ENCODE data around the gene TARP.

The TARP gene

DNA sequence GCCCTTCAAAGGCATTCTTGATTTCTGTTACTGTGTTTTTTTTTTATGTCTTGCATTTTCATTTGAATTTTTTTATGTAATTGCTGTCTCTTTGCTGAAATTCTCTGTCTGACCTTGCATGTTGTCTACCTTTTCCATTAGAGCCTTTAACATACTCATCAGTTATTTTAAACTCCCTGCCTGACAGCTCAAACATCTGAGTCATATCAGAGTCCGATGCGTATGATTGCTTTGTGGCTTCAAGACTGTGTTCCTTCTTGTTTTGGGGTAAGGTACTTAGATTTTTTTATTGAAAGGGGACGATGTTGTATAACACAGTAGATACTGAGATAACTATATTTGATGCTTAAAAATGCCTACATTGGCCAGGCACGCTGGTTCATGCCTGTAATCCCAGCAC is 9.7 kb upstream of the TARP start:
- Histone ChIP-seq H3K4me1 (ENCODE audit: insufficient read depth, low read length, poor library complexity, severe bottlenecking) (no peaks in the 10 kb centered on the region), H3K9ac (ENCODE audit: low read depth, low read length, poor library complexity, severe bottlenecking) (no peak overlapping the region), H3K4me3 (ENCODE audit: low read length, poor library complexity, severe bottlenecking) (no peak overlapping the region), H3K9me2 (replicated peaks; ENCODE audit: low read depth, low read length) (no peaks in the 10 kb centered on the region), H3K9me3 (ENCODE audit: insufficient read depth, low read depth, low read length) (no peaks in the 10 kb centered on the region), H4K20me1 (ENCODE audit: insufficient read depth, low read length, poor library complexity, severe bottlenecking) (no peaks in the 10 kb centered on the region), H3K79me2 (ENCODE audit: insufficient read depth, low read length) (no peaks in the 10 kb centered on the region), H3K27me3 (ENCODE audit: insufficient read depth, low read length, poor library complexity, severe bottlenecking) (no peaks in the 10 kb centered on the region), H3K4me2 (ENCODE audit: low read depth, low read length, poor library complexity, severe bottlenecking) (no peak overlapping the region), H3F3A (ENCODE audit: low read depth) (no peaks in the 10 kb centered on the region), H2AFZ (ENCODE audit: low read length) (no peak overlapping the region), H3K36me3 (ENCODE audit: insufficient read depth, low read length) (no peaks in the 10 kb centered on the region)
- TF ChIP-seq EZH2phosphoT487 (IDR thresholded peaks at IDR 0.05; ENCODE audit: borderline replicate concordance), result no peak
- TF ChIP-seq, protein P1, sequence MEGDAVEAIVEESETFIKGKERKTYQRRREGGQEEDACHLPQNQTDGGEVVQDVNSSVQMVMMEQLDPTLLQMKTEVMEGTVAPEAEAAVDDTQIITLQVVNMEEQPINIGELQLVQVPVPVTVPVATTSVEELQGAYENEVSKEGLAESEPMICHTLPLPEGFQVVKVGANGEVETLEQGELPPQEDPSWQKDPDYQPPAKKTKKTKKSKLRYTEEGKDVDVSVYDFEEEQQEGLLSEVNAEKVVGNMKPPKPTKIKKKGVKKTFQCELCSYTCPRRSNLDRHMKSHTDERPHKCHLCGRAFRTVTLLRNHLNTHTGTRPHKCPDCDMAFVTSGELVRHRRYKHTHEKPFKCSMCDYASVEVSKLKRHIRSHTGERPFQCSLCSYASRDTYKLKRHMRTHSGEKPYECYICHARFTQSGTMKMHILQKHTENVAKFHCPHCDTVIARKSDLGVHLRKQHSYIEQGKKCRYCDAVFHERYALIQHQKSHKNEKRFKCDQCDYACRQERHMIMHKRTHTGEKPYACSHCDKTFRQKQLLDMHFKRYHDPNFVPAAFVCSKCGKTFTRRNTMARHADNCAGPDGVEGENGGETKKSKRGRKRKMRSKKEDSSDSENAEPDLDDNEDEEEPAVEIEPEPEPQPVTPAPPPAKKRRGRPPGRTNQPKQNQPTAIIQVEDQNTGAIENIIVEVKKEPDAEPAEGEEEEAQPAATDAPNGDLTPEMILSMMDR (conservative IDR thresholded peaks at IDR 0.05; ENCODE audit: low read length), result no peak

DNA sequence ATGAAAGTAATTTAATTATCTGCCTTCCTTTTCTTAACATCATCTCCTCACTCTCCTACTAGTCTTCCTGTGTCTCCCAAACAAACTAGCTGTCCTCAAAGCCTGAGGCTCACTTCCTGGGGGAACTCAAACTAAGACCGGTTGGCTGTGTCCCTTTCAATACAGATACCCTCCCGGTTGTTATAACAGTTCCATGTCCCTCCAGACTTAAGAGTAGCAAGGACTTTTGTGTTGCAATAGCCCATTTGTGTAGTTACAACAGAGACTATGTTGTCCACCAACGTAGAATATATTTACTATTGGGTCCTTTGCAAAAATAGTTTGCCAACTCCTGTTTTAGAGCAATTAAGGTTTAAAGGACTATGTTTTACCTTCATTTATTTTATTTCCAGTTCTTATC is 8.6 kb upstream of the TARP start:
- Histone ChIP-seq H3K4me3 (ENCODE audit: low read length, poor library complexity, severe bottlenecking) (no peak overlapping the region), H2AFZ (ENCODE audit: low read length) (no peak overlapping the region), H4K20me1 (ENCODE audit: insufficient read depth, low read length, poor library complexity, severe bottlenecking) (no peaks in the 10 kb centered on the region), H3F3A (ENCODE audit: low read depth) (no peaks in the 10 kb centered on the region), H3K4me1 (ENCODE audit: insufficient read depth, low read length, poor library complexity, severe bottlenecking) (no peaks in the 10 kb centered on the region), H3K79me2 (ENCODE audit: insufficient read depth, low read length) (no peaks in the 10 kb centered on the region), H3K9me3 (ENCODE audit: insufficient read depth, low read depth, low read length) (no peaks in the 10 kb centered on the region), H3K9ac (ENCODE audit: low read depth, low read length, poor library complexity, severe bottlenecking) (no peak overlapping the region), H3K9me2 (replicated peaks; ENCODE audit: low read depth, low read length) (no peaks in the 10 kb centered on the region), H3K4me2 (ENCODE audit: low read depth, low read length, poor library complexity, severe bottlenecking) (no peak overlapping the region), H3K36me3 (ENCODE audit: insufficient read depth, low read length) (no peaks in the 10 kb centered on the region), H3K27me3 (ENCODE audit: insufficient read depth, low read length, poor library complexity, severe bottlenecking) (no peaks in the 10 kb centered on the region)
- TF ChIP-seq, protein P1 (conservative IDR thresholded peaks at IDR 0.05; ENCODE audit: low read length), result no peak
- no peak for TF ChIP-seq EZH2phosphoT487 (IDR thresholded peaks at IDR 0.05; ENCODE audit: borderline replicate concordance)

DNA sequence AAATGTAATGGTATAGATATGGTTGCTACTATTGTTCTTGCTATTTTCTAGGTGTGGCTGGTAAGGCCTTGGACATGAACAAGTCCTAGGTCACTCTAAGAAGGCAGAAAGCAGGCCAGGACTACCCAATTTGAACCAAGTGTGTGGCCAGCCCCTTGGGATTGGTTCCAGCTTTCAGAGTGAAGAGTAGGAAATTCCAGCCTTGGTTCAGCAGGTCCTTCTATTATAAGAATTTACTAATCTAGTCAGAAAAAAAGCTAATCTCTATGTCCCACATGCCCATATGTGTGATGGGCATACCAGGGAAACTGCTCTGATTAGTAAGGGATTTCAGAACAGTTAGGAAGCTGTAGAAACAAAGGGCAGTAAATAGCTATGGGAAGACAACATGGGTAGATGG is 7.8 kb upstream of the TARP start:
- Histone ChIP-seq H3K36me3 (ENCODE audit: insufficient read depth, low read length) (no peaks in the 10 kb centered on the region), H3K27me3 (ENCODE audit: insufficient read depth, low read length, poor library complexity, severe bottlenecking) (no peaks in the 10 kb centered on the region), H3K79me2 (ENCODE audit: insufficient read depth, low read length) (no peaks in the 10 kb centered on the region), H3F3A (ENCODE audit: low read depth) (no peaks in the 10 kb centered on the region), H3K9me2 (replicated peaks; ENCODE audit: low read depth, low read length) (no peaks in the 10 kb centered on the region), H3K4me2 (ENCODE audit: low read depth, low read length, poor library complexity, severe bottlenecking) (no peak overlapping the region), H3K4me3 (ENCODE audit: low read length, poor library complexity, severe bottlenecking) (no peak overlapping the region), H2AFZ (ENCODE audit: low read length) (no peak overlapping the region), H3K4me1 (ENCODE audit: insufficient read depth, low read length, poor library complexity, severe bottlenecking) (no peaks in the 10 kb centered on the region), H3K9ac (ENCODE audit: low read depth, low read length, poor library complexity, severe bottlenecking) (no peak overlapping the region), H3K9me3 (ENCODE audit: insufficient read depth, low read depth, low read length) (no peaks in the 10 kb centered on the region), H4K20me1 (ENCODE audit: insufficient read depth, low read length, poor library complexity, severe bottlenecking) (no peaks in the 10 kb centered on the region)
- TF ChIP-seq, protein P1 (conservative IDR thresholded peaks at IDR 0.05; ENCODE audit: low read length), result no peak
- no peak for TF ChIP-seq EZH2phosphoT487 (IDR thresholded peaks at IDR 0.05; ENCODE audit: borderline replicate concordance)
